A172 (cell line): ENCODE results near the gene TAS1R3. TPM values are rescaled to one million over a fixed set of nuclear protein-coding genes. Genes with fewer than 3 reads are reported as not detected.
"Not testable (repeated sequence)": the region's sequence is repeated elsewhere in the genome, so short reads cannot be mapped to it uniquely, and the experiment has no call there.

Experiments
- DNase-seq: peaks from one replicate; pipeline ENCODE4 v3.0.0-alpha.2; 2015; ENCODE audit warnings: low spot score
- total RNA-seq: library from RNA; depleted of rRNA; stranded (reverse); fragments of >200 nt; shearing (Covaris generic); gene quantifications from 2 replicates; pipeline ENCODE4 v1.2.3, GENCODE V29; 2014

TAS1R3 gene
- total RNA-seq, 1 experiment from 2014 or later, result 0.33 TPM

DNA sequence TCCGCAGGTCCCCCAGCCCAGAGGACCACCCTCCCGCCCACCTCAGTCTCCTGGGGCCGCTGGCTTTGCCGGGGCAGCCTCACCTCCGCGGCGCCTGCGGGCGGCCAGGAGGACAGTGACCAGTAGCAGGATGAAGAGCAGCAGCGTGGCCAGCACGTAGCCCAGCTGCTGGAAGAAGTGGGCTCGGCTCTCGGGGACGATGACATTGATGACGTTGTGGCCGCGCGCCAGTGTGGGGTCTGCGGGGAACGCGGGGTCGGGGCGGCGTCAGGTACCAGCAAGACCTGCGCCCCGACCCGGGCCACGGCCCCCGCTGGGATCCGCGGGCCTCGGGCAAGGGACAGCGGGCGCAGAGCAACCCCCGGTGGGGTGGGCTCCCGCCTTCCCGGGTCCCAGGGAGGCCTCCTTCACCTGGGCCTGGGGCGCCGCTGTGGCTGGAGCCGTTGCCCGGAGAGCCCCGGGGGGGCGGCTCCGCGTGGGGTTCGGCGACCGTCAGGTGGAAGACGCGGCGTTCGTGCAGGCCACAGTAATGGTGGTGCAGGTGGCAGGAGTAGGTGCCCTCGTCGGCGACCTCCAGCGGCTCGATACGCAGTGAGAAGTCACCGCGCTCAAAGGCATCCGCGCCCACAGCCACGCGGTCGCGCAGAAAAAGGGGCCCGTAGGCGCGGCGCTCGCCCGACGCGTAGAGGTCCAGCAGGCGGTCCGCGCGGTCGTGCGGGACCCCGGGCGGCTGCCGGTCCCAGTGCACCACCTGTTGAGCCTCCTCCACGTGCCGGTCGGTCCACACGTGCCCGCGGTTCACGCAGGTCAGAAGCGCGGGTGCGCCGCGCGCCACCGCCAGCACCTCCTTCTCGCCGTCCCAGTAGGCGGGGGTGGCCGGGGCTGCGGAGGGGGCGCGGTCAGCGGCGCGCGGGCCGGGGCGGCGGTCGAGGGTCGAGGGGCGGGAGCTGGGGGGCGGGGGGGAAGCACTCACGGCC, 23.5 kb downstream of the TAS1R3 start:
- DNase-seq, result no peak

DNA sequence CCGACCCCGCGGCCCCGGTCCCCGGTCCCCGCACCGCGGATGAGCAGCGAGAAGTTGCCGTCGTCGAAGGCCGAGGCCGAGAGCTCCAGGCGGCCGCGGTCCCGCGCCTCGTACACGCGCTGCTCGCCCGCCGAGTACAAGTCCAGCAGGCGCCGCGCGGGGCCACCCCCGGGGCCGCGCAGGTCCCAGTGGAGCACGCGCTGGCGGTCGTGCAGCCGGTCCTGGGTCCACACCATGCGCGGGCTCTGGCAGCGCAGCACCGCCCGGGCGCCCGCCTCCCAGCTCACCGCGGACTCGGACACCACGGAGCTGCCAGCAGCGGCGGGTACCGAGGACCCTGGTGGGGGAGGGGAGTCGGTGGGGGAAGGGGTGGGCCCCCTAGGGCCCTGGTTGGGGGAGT, 24.3 kb downstream of the TAS1R3 start:
- DNase-seq, result no peak

DNA sequence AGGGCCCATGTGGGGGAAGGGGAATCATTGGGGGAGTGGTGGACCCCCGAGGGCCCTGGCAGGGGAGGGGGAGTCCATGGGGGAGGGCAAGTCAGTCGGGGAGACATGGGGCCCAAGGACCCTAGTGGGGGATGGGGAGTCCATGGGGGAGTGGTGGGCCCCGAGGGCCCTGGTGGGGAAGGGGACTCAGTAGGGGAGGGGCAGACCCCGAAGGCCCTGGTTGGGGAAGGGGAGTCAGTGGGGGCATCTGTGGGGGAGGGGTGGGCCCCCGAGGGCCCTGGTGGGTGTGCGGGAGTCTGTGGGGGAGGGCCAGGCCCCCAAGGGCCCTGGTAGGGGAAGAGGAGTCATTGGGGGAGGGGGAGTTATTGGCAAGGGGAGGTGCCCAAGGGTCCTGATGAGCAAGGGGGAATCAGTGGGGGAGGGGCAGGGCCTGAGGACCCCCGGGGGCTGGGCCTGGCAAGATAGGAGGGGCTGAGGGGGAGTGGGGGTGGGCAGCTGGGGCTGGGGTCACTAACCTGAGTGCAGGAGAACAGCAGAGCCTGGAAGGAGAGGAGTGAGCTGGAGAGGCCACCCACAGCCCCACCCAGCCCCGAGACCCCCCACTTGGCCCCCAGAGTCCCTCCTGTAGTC, 25.2 kb downstream of the TAS1R3 start:
- no peak for DNase-seq

DNA sequence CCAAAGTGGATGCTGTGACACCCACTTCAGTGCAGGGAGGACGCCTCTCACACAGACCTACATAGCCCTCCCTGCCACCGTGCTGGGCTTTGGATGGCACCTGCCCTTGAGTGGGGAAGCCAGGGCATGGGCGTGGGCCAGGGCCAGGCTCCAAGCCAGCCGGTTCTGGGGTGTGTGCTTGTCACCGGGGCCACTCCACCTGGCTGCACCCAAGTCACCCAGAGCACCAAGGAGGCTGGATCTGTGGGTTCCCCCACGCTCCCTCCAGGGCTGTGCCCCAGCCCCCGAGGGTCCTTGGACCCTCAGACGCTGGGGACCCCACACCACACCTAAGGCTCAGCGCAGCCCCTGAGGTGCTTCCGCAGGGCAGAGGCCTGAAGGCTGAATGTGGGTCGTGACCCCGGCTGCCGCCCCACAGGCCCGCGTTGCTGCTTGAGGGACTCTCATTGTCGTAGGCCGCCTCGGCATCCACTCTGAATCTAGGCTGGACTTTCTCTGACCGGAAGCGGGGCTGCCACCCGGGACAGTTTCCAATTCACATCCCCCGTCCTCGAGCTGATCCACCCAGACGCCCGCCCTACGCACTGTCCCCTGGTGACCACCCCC, 25.8 kb downstream of the TAS1R3 start:
- no peak for DNase-seq

DNA sequence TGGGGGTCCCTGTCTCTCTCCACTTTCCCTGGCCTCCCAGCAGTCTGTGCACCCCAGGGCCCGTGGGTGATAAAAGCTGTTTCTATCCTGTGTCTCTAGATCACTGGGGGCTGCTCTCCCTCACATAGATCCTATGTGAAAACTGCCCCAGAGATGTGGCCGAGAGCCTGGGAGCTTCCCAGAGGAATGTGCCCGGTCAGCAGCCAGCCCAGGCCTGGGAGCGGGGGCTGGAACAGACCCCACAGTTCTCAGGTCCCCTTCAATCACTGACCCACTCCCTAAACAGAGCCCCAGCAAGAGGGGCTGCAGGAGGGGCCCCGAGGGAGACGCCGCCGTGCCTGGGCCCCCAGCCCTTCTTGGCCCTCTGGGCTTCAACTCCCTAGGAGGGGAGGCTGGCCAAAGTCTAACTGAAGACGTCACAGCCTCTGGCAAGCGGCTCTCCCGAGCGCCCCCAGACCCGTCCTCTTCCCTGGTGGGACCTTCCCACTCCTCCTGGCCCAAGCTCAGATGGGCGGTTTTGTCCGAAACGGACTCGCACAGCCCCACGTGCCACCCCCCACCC, 26.9 kb downstream of the TAS1R3 start:
- no peak for DNase-seq

DNA sequence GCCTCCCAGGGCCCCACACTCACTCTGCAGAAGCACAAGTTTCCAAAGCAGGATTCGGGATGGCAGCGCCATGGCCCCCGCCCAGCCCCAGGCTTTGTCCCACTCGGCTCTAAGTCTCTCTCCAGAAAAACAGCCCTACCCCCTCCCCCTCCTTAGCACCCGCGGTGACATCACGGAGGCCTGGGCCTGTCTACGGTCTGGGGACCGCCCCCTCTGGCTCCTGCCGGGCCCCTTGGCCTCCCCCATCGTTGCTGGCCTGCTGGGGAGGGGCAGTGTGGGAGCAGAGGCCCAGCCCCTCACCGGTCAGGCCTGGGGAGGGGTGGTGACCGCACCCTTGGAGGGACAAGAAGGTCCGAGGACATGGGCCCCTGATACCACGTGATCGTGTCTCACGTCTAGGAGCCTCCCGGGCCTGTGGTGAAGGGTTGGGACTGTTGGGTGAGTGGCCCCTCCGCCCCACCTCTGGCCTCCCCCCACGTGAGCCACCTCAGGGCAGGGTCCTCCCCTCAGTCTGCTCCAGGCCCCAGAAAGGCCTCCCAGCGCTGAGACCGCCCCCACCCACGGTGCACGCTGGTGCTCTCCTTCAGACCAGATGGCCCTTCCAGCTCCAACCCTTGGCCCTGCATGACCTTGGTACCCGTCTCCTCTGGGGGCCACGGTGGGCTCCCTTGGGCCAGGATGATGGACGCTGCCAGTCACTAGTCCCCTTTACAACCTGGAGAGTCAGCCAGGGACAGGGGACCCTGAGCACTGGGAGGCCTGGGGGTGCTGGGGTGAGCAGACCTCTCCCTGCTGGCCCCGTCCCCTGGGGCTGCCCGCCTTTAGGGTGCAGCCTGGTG, 27.6 kb downstream of the TAS1R3 start, which contains the start of gene MXRA8:
Gene MXRA8 (minus strand): TSS at position 123 of the 839 bp plus-strand sequence. CDS start 51 bp downstream, at position 72.
- no peak for DNase-seq

DNA sequence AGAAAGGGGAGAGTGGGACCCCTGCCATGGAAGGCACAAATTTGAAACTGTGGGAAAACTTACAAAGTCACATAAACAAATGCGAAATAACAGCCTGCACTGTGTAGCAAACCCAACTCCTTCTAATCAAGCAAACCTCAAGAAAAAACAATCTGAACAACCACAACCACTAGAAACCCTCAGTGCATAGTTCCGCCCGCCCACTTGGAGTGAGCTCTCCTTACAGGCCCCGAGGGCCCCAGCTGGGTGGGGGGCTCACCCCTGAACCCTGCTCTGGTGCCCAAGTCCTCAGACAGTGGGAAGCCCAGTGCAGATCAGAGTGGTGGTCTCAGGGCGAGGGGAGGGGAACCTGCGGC, 28.2 kb downstream of the TAS1R3 start:
- no peak for DNase-seq

DNA sequence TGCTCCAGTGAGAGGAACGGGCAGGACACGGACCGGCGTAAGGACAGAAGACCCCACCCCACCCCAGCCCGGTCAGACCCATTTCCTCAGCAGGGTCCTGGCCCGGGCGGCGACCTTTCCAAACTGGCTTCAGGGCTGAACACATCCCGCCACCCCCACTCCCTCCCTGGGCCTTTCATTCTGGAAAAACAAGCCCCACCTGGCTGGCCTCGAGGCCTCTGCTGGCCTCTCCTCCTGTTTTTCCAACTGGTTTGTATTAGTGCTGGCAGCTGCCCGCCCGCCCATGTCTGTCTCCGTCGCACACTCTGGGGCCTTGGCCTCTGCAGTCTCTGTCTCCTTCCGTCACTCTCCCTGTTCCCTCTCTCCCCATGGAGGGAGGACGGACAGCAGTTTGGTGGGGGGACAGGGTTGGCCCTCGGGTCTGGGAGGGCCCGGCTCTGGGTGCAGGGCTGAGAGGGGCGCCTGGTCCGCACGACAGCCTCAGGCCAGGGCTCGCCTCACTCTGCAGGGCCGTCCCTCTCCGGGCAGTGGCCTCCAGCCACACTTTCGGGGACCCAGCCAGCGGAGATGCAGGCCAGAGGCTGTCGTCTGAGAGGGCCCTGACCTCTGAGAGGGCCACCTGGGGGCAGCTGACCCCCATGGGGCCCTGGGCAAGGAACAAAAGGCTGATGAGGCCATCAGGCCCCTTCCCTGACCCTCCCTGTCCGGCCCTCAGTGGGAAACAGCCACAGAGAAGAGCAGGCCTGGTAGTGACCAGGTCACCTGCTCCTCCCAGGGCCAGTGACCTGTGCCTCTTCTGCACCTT, 28.8 kb downstream of the TAS1R3 start:
- no peak for DNase-seq

DNA sequence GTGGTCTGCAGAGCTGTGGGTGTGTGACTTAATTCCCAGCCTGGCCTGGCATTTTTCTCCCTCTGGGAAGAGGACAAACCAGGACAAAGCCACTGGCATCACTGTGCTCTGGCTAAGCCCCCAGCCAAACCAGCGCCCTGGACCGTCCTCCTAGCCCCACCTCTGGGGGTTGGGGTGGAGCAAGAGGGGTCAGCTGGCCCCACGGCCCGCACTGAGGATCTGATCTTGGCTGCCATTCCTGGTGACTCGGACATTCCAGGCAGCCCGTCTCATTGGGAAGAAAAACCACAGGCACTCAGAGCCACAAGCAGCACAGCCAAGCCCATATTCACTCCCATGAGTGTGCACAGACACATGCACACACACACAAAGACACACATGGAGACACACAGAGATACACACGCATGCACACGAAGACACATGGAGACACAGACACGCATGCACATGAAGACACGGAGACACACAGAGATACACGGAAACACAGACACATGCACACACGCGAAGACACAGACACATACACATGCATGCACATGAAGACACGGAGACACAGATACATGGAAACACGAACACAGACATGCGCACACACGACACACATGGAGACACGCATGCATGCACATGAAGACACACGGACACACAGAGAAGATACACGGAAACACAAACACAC, 29.6 kb downstream of the TAS1R3 start:
- DNase-seq, result peak; percentile 90

DNA sequence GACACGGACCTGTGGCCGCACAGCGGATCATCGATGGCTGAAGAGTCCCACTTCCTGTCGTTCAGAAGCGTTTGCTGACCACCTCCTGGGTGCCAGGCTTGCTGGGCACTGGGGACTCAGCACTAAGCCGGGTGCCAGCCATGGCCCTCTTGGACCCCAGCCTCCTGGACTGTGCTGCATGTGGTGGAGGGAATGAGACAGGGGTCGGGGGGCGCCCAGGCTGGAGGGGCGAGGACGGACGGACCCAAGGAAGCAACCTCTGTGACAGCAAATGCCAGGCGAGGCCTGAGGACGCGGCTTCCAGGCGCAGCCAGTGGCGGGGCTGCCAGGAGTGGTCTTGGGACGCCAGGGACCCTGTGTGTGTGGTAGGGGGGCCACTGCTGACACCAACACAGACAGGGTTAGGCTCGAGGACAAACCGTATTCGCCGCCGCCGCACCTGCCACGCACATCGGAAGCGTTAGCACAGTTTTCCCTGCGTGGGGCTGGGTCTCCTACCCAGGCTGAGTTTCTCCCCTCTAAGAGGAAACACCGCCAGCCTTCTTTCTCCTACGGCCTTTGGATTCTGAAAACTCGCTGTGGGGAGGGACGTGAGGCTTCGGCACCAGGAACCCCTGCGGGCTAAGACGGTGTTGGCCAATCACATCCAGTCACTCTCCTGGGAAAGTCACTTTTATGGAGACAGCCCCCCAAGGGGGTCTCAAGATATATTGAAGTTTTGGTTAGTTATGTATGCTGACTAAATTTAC, 30.3 kb downstream of the TAS1R3 start:
- no peak for DNase-seq

DNA sequence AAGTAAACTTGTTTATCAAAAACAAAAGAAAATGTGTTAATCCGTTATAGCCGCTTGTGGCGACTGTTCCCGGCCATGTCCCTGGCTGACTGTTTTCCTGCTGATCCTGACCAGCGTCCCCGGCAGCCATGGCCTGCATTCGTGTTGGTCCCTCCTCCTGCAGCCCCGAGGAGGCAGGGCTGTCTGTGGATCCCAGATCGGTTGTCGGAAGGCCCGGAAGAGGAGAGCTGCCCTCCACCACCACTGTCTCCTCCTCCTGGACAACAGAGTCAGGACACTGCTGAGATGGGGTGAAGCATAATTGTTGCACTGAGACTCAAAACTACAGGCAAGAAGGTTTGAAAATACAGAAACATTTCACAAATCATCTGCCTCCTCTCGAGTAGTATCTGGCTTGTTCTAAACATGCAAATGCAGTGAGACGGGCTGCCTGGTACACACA, 30.9 kb downstream of the TAS1R3 start:
- DNase-seq, result peak; percentile 38

DNA sequence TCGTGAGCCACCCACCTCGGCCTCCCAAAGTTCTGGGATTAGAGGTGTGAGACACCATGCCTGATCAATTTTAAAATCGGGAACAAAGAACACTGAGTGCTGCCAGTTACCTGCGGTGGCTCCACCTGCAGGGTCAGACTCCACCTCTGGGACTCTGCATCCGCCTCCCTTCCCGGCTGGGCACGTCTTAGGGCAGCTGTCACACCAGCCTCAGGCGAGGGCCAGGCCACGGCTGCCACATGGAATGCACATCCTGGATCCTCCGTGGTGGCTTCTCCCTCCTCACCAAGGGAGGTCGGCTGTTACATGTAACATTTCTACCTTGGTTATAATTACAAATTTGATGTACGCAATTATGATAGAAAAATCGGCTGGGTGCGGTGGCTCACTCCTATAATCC, 33.2 kb downstream of the TAS1R3 start:
- no peak for DNase-seq

DNA sequence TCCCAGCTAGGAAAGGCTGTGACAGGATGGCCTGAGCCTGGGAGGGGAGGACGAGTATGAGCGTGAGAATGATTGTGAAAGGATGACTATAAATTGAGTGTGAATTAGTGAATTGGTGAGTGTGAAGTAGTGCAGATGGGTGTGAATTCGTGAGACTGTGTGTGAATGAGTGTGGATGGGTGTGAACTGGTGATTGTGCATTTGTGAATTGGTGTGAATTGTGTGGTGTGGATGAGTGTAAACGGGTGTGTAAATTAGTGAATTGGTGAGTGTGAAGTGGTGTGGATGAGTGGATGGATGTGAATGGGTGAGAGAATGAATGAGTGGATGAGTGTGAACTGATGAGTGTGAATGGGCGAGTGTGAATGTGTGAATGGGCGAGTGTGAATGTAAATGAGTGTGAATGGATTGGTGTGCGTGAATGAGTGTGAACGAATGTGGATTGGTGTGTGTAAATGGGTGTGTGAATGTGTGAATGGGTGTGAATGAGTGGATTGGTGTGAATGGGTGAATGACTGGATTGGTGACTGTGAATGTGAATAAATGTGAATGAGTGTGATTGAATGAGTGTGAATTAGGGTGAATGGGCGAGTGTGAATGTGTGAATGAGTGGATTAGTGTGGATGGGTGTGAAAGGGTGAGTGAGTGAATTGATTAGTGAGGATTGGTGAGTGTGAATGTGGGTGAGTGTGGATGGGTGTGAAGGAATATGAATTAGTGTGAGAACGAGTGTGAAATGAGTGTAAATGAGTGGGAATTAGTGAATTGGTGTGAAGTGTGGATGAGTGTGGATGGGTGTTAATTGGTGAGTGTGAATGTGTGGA, 35.0 kb downstream of the TAS1R3 start:
- no peak for DNase-seq

DNA sequence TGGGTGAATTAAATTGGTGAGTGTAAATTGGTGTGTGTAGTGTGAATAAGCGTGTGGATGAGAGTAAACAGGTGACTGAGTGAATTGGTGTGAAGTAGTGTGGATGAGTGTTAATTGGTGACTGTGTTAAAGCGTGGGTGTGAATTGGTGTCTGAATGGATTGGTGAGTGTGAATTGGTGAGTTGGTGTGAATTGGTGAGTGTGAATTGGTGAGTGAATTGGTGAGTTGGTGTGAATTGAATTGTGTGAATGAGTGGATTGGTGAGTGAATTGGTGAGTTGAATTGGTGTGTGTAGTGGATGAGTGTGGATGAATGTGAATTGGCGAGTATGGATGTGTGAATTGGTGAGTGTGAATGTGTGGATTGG, 35.6 kb downstream of the TAS1R3 start:
- no peak for DNase-seq

DNA sequence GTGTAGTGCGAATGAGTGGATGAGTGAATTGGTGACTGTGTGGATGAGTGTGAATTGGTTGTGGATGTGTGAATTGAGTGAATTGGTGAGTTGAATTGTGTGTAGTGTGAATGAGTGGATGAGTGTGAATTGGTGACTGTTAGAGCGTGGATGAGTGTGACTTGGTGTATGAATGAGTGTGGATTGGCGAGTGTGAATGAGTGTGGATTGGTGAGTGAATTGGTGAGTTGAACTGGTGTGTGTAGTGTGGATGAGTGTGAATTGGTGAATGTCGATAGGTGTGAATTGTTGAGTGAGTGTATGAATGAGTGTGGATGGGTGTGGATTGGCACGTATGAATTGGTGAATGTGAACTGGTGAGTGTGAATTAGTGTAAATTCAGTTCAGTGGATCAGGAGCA, 36.2 kb downstream of the TAS1R3 start:
- DNase-seq, result no peak

DNA sequence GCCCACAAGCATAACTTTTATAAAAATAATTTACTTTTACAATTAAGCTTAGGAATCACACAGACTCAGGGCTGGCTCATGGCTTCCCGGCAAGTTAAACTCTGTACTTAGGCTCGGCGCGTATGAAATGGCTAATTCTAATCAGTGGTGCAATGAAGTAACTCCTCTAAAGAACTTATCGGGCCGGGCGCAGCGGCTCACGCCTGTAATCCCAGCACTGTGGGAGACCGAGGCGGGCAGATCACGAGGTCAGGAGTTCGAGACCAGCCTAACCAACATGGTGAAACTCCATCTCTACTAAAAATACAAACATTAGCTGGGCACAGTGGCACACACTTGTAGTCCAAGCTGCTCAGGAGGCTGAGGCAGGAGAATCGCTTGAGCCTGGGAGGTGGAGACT, 39.0 kb downstream of the TAS1R3 start:
- not testable (repeated sequence) for DNase-seq

DNA sequence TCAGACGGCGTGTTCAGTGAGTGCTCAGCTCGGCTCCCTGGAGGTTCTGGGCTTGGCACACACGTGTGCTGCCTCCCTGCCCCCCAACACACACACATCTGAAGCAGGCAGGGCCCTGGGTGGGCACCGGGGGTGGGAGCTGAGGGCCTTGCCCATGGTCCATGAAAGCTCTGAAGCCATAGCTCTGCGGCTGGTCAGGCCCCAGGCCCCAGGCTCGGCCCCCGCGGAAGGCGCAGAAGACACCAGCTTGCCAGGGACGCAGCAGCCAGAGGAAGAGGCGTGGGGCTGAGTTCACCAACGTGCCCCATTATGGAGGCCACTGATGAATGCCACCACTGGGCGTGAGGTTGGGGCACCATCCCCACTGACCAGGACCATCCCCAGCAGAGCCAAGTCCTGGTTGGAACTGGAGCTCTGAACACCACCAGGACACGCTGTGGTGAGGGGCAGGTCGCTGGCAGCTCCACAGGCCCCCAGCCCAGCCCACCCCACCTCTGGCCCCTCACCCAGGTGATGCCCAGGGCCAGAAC, 39.8 kb downstream of the TAS1R3 start:
- DNase-seq, result no peak

DNA sequence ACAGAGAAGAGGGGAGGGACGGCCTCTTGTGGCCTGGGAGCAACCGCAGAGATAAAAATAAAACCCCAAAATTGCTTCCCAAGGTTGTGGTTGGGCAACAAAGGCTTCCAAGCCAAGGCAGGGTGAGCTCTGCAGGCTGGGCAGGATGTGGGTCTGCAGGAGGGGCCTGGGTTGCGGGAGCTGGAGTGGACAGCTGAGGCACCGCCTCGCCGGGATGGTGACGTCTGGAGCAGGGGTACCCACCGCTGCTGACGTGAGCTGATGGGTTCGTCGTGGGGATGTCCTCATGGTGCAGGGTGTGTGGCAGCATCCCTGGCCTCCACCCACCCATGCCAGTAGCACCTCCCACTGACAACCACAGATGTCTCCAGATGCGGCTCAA, 40.3 kb downstream of the TAS1R3 start:
- DNase-seq, result no peak
